ENCODE results near the gene ROBO2.

- TF ChIP-seq POLR2A (IDR thresholded peaks at IDR 0.05): no peak
- TF ChIP-seq, protein P1, sequence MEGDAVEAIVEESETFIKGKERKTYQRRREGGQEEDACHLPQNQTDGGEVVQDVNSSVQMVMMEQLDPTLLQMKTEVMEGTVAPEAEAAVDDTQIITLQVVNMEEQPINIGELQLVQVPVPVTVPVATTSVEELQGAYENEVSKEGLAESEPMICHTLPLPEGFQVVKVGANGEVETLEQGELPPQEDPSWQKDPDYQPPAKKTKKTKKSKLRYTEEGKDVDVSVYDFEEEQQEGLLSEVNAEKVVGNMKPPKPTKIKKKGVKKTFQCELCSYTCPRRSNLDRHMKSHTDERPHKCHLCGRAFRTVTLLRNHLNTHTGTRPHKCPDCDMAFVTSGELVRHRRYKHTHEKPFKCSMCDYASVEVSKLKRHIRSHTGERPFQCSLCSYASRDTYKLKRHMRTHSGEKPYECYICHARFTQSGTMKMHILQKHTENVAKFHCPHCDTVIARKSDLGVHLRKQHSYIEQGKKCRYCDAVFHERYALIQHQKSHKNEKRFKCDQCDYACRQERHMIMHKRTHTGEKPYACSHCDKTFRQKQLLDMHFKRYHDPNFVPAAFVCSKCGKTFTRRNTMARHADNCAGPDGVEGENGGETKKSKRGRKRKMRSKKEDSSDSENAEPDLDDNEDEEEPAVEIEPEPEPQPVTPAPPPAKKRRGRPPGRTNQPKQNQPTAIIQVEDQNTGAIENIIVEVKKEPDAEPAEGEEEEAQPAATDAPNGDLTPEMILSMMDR (IDR thresholded peaks at IDR 0.05): no peak
Observed at GRCh38 chr3:77500721-77501120, 460.8 kb downstream of the ROBO2 start.

All from esophagus squamous epithelium (tissue), 4 donors.